Fibroblast of skin of right biceps (primary cell): Measurements from ENCODE around the gene TTC39B.
A peak's percentile ranks its signal among the peaks of the same experiment; 100 is the strongest.
"Not testable (repeated sequence)": the region's sequence is repeated elsewhere in the genome, so short reads cannot be mapped to it uniquely, and the experiment has no call there.

ENCODE experiments used
- DNase-seq: peaks from one replicate; pipeline ENCODE4 v3.0.0-alpha.2; 2013

TTC39B gene

GRCh38 chr9:15262581-15262980 lies 44.4 kb downstream of the TTC39B start:
- no peak for DNase-seq

- no peak for DNase-seq
Observed at GRCh38 chr9:15256426-15256825, 50.6 kb downstream of the TTC39B start.

GRCh38 chr9:15253786-15254185 lies 53.2 kb downstream of the TTC39B start:
- no peak for DNase-seq

- DNase-seq = peak; percentile 74
Observed at GRCh38 chr9:15253197-15253596, 53.8 kb downstream of the TTC39B start.

- DNase-seq = peak; percentile 36
Observed at GRCh38 chr9:15249981-15250380, 57.0 kb downstream of the TTC39B start.

- DNase-seq = peak; percentile 82
Observed at GRCh38 chr9:15249042-15249818, 57.8 kb downstream of the TTC39B start.

GRCh38 chr9:15248621-15249020 lies 58.4 kb downstream of the TTC39B start:
- no peak for DNase-seq

- DNase-seq = no peak
Observed at GRCh38 chr9:15248081-15248480, 58.9 kb downstream of the TTC39B start.

GRCh38 chr9:15246708-15247107 lies 60.3 kb downstream of the TTC39B start:
- no peak for DNase-seq

- DNase-seq = no peak
Observed at GRCh38 chr9:15246243-15246642, 60.8 kb downstream of the TTC39B start.

GRCh38 chr9:15244001-15244441 lies 63.0 kb downstream of the TTC39B start:
- peak; percentile 35 for DNase-seq

- DNase-seq = peak; percentile 53
Observed at GRCh38 chr9:15243081-15243480, 63.9 kb downstream of the TTC39B start.

- DNase-seq = no peak
Observed at GRCh38 chr9:15240927-15241326, 66.1 kb downstream of the TTC39B start.

- no peak for DNase-seq
Observed at GRCh38 chr9:15239816-15240215, 67.2 kb downstream of the TTC39B start.

GRCh38 chr9:15238646-15239045 lies 68.4 kb downstream of the TTC39B start:
- no peak for DNase-seq

GRCh38 chr9:15235658-15236057 lies 71.4 kb downstream of the TTC39B start:
- DNase-seq = no peak

GRCh38 chr9:15233941-15234490 lies 73.0 kb downstream of the TTC39B start:
- not testable (repeated sequence) for DNase-seq

- not testable (repeated sequence) for DNase-seq
Observed at GRCh38 chr9:15232706-15233280, 74.2 kb downstream of the TTC39B start.

GRCh38 chr9:15231788-15232635 lies 75.0 kb downstream of the TTC39B start:
- DNase-seq = peak; percentile 24

- no peak for DNase-seq
Observed at GRCh38 chr9:15229409-15229808, 77.6 kb downstream of the TTC39B start.

GRCh38 chr9:15227491-15227890 lies 79.5 kb downstream of the TTC39B start:
- DNase-seq = no peak

- no peak for DNase-seq
Observed at GRCh38 chr9:15225564-15226126, 81.4 kb downstream of the TTC39B start.

GRCh38 chr9:15222313-15222712 lies 84.7 kb downstream of the TTC39B start:
- DNase-seq = no peak
